CD4-positive, alpha-beta T cell (primary cell): Measurements from ENCODE around the gene GDAP1L1. TPM values are rescaled to one million over a fixed set of nuclear protein-coding genes. Genes with fewer than 3 reads are reported as not detected.

Source experiments
- ATAC-seq: fragments of 200-7000 bp; cut with Tn5 transposase; one replicate; pipeline ENCODE4 v1.10.0; 2022; ENCODE audit warnings: mild to moderate bottlenecking; ENCODE audit not compliant: poor library complexity
- CTCF ChIA-PET: fragments of 350-600 bp; sonication (Branson Sonifier 250); formaldehyde crosslinking; loops from one replicate; lab custom pipeline; 2021; ENCODE audit warnings: antibody characterized with exemption, inconsistent platforms; lab: Charles Lee
- POLR2A ChIA-PET: fragments of 350-600 bp; sonication (Branson Sonifier 250); formaldehyde crosslinking; loops from one replicate; lab custom pipeline; 2021; ENCODE audit warnings: antibody characterized with exemption, inconsistent platforms; lab: Charles Lee
- DNase-seq, 14 experiments: peaks; one replicate each; pipeline ENCODE4 v3.0.0-alpha.2; 2013 to 2020; ENCODE audit warnings: mixed read lengths in 2 of 14
- H3K27ac ChIP-seq, 2 donors: one replicate each; pipeline versions ENCODE4 v1.5.1 to v1.7.0; 2013; ENCODE audit warnings: low read length in 2 of 2, low read depth in 1 of 2, mild to moderate bottlenecking in 1 of 2
- H3K27me3 ChIP-seq, 2 experiments: 1 replicate in 1 of 2; 2 replicates in 1 of 2; pipeline versions ENCODE4 v1.6.1 to v1.7.0; 2013; ENCODE audit warnings: low read length in 2 of 2, control low read depth in 1 of 2, mild to moderate bottlenecking in 1 of 2, moderate library complexity in 1 of 2; ENCODE audit not compliant: insufficient read depth in 2 of 2, control insufficient read depth in 1 of 2
- H3K36me3 ChIP-seq: one replicate; pipeline ENCODE4 v1.6.1; 2013; ENCODE audit warnings: low read length, control low read depth; ENCODE audit not compliant: insufficient read depth
- H3K4me1 ChIP-seq: one replicate; pipeline ENCODE4 v1.6.1; 2013; ENCODE audit warnings: low read length, control low read depth; ENCODE audit not compliant: insufficient read depth
- H3K4me3 ChIP-seq: one replicate; pipeline ENCODE4 v1.5.1; 2013; ENCODE audit warnings: mild to moderate bottlenecking, low read length, moderate library complexity
- H3K9me3 ChIP-seq, 2 experiments: 1 replicate in 1 of 2; 2 replicates in 1 of 2; pipeline versions ENCODE4 v1.6.1 to v1.7.0; 2013; ENCODE audit warnings: low read length in 2 of 2, mild to moderate bottlenecking in 2 of 2, control low read depth in 1 of 2, moderate library complexity in 1 of 2; ENCODE audit not compliant: control insufficient read depth in 1 of 2, insufficient read depth in 1 of 2
- H3K27ac Mint-ChIP-seq: one replicate; pipeline ENCODE4 v1.8.0; 2020; ENCODE audit warnings: mixed read lengths
- H3K27me3 Mint-ChIP-seq: one replicate; pipeline ENCODE4 v1.8.0; 2021; ENCODE audit warnings: mixed read lengths
- H3K36me3 Mint-ChIP-seq: one replicate; pipeline ENCODE4 v1.8.0; 2021; ENCODE audit warnings: low read depth, mixed read lengths
- H3K4me1 Mint-ChIP-seq: one replicate; pipeline ENCODE4 v1.8.0; 2021; ENCODE audit warnings: low read depth, mixed read lengths
- H3K4me3 Mint-ChIP-seq: one replicate; pipeline ENCODE4 v1.8.0; 2020; ENCODE audit warnings: mild to moderate bottlenecking, mixed read lengths
- H3K9me3 Mint-ChIP-seq: one replicate; pipeline ENCODE4 v1.8.0; 2020; ENCODE audit warnings: mixed read lengths
- CTCF ChIP-seq: fragments of 200-600 bp; IDR thresholded peaks from one replicate; pipeline ENCODE4 v1.8.0; 2022; ENCODE audit warnings: antibody characterized with exemption, mild to moderate bottlenecking
- intact Hi-C, 2 experiments: fragments of 100-400 bp; cut with DNase I in 1 of 2; cut with micrococcal nuclease in 1 of 2; formaldehyde crosslinking; loops; one replicate each; pipeline versions ENCODE4 v1.15.1 to v1.9.0; 2023 to 2025; cut with DNase I, micrococcal nuclease
- total RNA-seq, 174 experiments: library from RNA in 2 of 174; stranded (reverse) in 2 of 174; gene quantifications; one replicate each; pipeline ENCODE4 v1.2.3 and lab custom pipeline; 2021 to 2026

Gene GDAP1L1
- total RNA-seq, 2 experiments from 2014 or later, result not detected

- H3K4me1 ChIP-seq, result no peaks in the 10 kb centered on the region
- H3K36me3 ChIP-seq, result no peaks in the 10 kb centered on the region
- ChIA-PET POLR2A (no interaction called here), CTCF (no interaction called here)
- H3K4me3 ChIP-seq, result no peak overlapping the region
- H3K9me3 ChIP-seq, result no peaks in the 10 kb centered on the region
- Mint-ChIP-seq H3K27ac (no peak overlapping the region), H3K36me3 (no peaks in the 10 kb centered on the region), H3K9me3 (no peaks in the 10 kb centered on the region), H3K4me3 (no peak overlapping the region), H3K4me1 (no peaks in the 10 kb centered on the region), H3K27me3 (peaks cover 24% of the 10 kb centered on the region)
- no peak for DNase-seq
- TF ChIP-seq CTCF, result no peak
- intact Hi-C loops, result no loop called here
- H3K27me3 ChIP-seq, result peaks cover 0 to 8% of the 10 kb centered on the region in 2 experiments
- ATAC-seq, result no peak
- no peak overlapping the region for H3K27ac ChIP-seq
These were observed 7.0 kb downstream of the GDAP1L1 start for GRCh38 chr20:44254073-44254472.

GRCh38 chr20:44255942-44256341 is 8.8 kb downstream of the GDAP1L1 start:
- H3K27ac ChIP-seq, result no peak overlapping the region
- no peak overlapping the region for H3K4me3 ChIP-seq
- POLR2A ChIA-PET, result no interaction called here
- H3K4me1 ChIP-seq, result no peaks in the 10 kb centered on the region
- ATAC-seq (no peak), DNase-seq (no peak)
- no peaks in the 10 kb centered on the region for H3K9me3 ChIP-seq
- Mint-ChIP-seq H3K9me3 (no peaks in the 10 kb centered on the region), H3K27ac (no peak overlapping the region), H3K4me3 (no peak overlapping the region), H3K36me3 (no peaks in the 10 kb centered on the region), H3K27me3 (peaks cover 8% of the 10 kb centered on the region), H3K4me1 (no peaks in the 10 kb centered on the region)
- peaks cover 0 to 2% of the 10 kb centered on the region in 2 experiments for H3K27me3 ChIP-seq
- intact Hi-C loops, result no loop called here
- H3K36me3 ChIP-seq, result no peaks in the 10 kb centered on the region
- no peak for TF ChIP-seq CTCF
- CTCF ChIA-PET, result no interaction called here

GRCh38 chr20:44256961-44257360 is 9.9 kb downstream of the GDAP1L1 start:
- Histone ChIP-seq H3K36me3 (no peaks in the 10 kb centered on the region), H3K4me3 (no peak overlapping the region), H3K9me3 (no peaks in the 10 kb centered on the region), H3K4me1 (no peaks in the 10 kb centered on the region), H3K27ac (no peak overlapping the region), H3K27me3 (no peaks in the 10 kb centered on the region)
- TF ChIP-seq CTCF, result no peak
- no peak overlapping the region for H3K4me3 Mint-ChIP-seq
- H3K4me1 Mint-ChIP-seq, result no peaks in the 10 kb centered on the region
- H3K27me3 Mint-ChIP-seq, result peaks cover 5% of the 10 kb centered on the region
- H3K27ac Mint-ChIP-seq, result no peak overlapping the region
- intact Hi-C loops, result no loop called here
- ChIA-PET POLR2A (no interaction called here), CTCF (no interaction called here)
- H3K36me3 Mint-ChIP-seq, result no peaks in the 10 kb centered on the region
- no peaks in the 10 kb centered on the region for H3K9me3 Mint-ChIP-seq
- no peak for DNase-seq
- ATAC-seq, result no peak
